ENCODE measurements around the gene MUC2.

- TF ChIP-seq, protein P1, sequence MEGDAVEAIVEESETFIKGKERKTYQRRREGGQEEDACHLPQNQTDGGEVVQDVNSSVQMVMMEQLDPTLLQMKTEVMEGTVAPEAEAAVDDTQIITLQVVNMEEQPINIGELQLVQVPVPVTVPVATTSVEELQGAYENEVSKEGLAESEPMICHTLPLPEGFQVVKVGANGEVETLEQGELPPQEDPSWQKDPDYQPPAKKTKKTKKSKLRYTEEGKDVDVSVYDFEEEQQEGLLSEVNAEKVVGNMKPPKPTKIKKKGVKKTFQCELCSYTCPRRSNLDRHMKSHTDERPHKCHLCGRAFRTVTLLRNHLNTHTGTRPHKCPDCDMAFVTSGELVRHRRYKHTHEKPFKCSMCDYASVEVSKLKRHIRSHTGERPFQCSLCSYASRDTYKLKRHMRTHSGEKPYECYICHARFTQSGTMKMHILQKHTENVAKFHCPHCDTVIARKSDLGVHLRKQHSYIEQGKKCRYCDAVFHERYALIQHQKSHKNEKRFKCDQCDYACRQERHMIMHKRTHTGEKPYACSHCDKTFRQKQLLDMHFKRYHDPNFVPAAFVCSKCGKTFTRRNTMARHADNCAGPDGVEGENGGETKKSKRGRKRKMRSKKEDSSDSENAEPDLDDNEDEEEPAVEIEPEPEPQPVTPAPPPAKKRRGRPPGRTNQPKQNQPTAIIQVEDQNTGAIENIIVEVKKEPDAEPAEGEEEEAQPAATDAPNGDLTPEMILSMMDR (conservative IDR thresholded peaks at IDR 0.05; ENCODE audit: low read depth, low read length), result no peak
- no peak for TF ChIP-seq EZH2 (IDR thresholded peaks at IDR 0.05; ENCODE audit: borderline replicate concordance, low read depth, low read length, poor library complexity, severe bottlenecking)
Measured at GRCh38 chr11:1100417-1101245, 26.0 kb downstream of the MUC2 start.
